Stimulated activated CD4-positive, alpha-beta T cell treated with anti-CD3 and anti-CD28 coated beads, TNF-alpha, amount 100 ng/mL, for 24 hours (primary cell): ENCODE measurements around the gene C10orf95.

ENCODE experiments used
- DNase-seq, 3 experiments: peaks; one replicate each; pipeline ENCODE4 v3.0.0-alpha.2; 2020; ENCODE audit warnings: low read depth in 3 of 3

Gene C10orf95

DNA sequence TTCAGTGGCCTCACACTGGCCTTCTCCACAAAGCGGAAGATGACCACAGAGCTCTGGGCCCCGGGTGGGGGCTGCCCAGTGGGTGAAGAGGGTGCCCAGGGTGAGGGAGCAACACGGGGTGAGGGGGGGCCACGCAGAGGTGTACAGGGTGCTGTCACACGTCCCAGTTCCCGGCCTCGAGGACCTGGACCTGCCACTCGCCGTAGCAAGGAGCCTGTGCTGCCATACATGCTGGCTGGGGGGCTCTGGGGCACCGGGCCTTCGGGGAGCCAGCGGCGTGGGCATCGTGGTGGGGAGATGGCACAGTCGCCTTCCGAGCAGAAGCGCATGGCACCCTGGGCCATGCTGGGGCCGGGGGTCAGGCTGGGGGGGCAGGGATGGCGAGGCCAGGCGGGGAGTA, 34.6 kb downstream of the C10orf95 start:
- no peak for DNase-seq

DNA sequence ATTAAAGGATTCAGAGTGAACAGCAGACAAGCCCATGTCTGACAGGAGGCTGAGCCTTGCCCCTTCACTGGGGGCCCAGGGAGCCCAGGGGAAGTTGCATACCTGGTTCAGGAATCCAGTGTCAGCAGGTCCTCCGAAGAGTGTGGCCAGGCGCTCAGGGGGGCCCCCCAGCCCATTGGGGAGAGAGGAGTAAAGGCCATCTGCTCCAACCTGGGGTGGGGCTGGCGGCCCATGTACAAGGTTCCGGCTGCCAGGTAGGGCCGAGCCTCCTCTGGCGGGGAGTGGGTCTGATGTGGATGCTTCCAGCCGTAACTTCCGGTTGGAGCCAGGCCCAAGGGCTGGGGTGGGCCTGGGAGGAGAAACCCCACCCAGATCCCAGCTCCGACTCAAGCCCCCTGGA, 35.1 kb downstream of the C10orf95 start:
- no peak for DNase-seq

DNA sequence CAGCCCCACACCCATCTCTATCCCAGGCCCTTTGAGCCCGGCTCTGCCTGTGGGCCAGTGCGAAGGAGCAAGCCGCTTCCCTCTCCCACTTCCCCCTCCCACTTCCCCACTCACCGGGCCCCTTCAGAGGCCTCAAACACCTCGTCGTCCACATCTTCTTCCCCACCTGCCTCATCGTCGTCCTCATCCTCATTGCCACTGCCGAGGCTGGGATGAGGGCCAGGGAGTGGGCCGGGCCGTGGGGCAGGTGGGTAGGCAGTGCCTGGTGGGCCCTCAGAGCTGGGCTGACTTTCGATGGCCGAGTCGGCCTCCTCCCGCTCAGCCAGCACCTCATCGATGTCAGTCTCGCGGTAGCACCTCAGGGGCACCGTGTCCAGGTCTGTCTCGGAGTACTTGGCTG, 36.6 kb downstream of the C10orf95 start:
- no peak for DNase-seq

DNA sequence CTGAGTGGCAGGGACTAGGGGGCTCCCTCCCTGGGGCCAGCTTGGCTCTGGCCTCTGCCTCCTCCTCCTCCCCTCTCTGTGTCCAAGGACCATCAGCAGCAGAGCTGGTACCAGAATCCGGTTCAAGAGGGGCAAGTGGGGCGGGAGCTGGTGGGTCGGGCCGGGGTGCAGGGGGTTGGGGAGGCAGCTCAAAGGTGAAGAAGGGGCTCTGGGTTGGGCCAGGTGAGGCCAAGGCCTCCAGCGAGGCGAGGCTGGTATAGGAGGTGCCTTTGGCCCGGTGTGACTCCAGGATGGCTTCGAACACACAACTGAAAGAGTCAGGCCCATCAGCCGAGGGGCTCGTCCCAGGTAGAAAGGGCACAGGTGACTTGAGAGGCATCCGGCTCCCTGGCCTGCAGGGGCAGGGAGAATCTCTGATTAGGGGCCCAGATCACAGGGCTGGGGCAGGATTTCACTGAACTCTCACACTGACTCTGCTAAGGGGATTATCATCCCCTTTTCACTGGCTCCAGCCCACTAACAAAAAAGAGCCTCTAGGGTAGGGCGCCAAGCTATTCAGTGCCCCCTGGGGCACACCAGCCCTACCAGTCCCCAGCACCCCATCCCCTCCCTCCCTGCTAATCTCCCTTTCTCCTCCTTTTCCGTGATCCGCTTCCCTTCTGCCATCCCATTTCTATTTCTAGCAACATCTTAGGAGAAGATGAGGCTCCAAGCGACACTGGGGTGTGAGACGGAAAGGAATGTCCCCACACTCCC, 37.4 kb downstream of the C10orf95 start:
- DNase-seq, result no peak

DNA sequence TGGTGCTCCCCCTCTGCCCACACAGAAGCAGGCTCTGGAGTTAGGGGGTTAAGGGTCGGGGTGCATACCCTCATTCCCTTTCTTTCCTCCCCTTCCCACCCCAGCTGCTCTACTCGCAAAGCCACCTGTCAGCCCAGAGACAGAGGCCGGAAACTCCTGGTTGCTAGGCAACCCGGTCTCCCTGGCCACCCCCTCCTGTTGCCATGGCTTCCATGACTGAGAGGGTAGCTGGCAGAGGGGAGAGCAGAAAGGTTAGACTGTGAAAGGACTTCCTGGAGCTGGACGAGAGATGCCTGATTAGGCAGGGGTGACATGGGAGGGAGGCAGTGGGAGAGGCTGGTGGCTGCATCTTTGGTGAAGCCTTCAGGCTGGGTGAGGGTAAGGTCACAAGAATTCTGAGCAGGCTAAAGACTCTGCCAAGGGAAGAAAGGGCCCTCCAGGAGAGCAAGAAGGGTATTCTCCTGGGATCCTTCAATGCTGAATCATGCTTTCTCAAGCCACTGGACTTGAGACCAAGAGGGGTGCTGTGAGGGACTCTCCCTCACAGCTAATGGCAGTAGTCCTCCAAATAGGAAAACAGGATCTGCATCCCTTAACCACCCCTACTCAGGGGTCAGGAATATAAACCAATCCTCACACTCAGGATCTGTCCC, 38.2 kb downstream of the C10orf95 start:
- no peak for DNase-seq

DNA sequence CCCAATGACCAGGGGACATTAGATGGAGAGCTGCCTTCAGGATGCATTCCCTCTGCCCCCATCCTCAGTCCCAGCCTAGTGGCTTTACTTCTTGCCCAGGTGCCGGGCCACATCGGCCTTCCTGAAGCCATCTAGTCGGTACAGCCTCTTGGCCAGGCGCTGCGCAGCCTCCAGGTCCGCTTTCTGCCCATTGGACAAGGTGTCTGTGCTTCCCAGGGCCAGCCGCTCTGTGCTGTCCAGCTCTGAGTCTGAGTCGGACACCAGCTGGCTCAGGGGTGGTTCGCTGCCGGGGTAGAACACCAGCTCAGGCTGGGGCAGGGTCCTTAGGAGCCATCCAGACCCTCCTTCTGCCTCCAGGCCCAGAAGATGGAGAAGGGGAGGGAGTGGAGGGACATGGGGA, 39.0 kb downstream of the C10orf95 start:
- DNase-seq, result no peak

DNA sequence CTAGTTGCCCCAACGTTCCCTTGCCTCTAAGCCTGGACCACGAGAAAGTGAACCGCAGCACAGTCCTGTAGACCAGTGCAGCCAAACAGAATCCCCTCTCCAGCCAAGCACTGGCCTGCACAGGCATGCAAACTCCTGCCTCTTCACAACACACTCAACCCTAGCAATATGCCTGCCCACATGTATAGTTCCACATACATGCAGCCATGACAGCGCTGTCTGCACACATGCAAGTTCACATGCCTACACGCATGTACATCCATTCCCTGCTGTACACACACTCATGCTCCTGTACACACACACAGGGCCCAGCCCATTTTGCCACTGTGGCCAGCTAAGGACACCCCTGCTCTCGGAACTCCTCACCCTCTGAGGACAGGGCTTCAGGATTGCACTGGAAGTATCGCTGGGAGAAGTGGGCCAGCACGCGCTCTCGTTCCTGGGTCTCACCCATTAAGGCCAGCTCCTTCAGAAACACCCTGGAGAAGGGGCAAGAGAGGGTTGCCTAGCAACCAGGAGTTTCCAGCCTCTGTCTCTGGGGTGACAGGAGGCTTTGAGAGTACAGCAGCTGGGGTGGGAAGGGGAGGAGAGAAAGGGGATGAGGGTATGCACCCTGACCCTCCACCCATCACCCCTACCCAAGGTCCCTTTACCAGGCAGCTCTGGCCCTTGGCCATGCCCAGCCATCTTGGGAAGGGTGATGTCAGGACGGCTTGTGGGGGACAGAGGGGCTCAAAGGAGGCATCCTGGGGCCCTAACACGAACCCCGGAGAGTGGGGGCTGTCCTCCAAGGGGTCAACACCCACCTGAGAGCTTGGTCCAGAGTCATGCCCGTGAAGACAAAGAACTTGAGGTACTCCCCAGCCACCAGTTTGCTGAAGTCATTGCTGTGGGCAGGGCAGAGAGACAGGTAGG, 39.7 kb downstream of the C10orf95 start:
- no peak for DNase-seq

DNA sequence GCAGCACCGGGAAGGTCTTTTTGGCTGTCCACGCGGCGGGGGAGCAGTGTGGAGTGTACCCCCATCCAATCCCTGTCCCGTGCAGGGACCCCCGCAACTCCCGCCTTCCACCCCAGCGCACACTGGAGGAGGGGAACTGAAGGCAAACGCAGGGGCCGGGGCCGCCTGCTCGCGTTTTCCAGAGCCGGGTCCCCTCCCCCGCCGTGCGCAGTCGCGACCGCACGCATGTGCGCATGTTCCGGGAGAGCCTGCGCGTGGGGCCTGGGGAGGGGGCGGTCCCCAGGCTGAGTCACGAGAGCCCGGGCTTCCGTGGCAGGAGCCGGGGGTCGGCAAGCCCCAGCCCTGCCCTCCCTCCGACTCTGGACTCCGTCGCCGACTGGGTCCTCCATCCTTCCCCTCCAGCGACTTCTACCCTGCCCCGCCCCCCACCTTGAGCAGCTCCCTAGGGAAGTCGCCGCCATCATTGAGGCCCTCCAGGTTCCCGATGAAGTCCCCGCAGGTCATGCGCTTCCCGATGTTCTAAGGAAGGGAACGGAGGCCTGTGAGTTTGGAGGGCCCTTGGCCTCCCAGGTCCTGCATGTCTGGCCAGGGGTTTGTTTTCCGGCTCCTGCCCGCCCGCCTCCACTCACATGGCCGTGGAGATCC, 40.8 kb downstream of the C10orf95 start:
- peak in 2 of 3 experiments; percentile 48 to 77 for DNase-seq

DNA sequence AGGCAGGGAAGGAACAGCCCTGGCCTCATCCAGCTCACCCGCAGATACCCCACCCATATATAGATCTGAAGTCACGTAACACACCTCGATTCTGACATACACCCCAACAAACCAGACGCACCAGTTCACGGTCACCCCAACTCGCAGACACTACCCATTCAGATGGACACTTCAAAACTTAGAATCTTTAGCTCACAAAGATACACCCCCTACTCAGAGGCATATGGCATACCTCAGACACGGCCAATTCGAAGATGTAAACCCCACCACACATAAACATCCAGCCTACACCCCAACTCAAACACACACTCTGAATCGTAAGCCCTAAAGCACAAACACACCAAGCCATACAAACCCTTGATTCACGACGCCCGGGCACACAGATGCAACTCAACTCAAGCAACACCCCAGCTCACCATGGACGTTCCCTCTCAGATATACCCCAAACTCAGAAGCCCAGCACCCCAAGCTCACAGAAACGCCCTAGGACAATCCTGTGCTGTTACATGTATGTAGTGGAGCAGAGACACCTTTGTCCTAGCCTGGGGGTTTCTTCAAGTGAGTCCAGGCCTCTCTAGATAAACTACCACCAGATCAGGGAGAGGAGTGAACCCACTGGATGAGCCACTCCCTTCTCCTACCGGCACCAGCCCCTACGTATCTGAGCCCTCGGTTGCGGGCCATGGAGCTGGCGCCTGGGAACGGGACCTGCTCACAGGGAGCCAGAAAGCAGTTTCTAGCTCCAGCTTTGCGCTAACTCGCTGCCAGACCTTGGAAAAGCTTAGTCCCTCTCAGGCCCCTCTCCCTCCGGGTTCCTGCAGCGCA, 41.5 kb downstream of the C10orf95 start:
- no peak for DNase-seq

DNA sequence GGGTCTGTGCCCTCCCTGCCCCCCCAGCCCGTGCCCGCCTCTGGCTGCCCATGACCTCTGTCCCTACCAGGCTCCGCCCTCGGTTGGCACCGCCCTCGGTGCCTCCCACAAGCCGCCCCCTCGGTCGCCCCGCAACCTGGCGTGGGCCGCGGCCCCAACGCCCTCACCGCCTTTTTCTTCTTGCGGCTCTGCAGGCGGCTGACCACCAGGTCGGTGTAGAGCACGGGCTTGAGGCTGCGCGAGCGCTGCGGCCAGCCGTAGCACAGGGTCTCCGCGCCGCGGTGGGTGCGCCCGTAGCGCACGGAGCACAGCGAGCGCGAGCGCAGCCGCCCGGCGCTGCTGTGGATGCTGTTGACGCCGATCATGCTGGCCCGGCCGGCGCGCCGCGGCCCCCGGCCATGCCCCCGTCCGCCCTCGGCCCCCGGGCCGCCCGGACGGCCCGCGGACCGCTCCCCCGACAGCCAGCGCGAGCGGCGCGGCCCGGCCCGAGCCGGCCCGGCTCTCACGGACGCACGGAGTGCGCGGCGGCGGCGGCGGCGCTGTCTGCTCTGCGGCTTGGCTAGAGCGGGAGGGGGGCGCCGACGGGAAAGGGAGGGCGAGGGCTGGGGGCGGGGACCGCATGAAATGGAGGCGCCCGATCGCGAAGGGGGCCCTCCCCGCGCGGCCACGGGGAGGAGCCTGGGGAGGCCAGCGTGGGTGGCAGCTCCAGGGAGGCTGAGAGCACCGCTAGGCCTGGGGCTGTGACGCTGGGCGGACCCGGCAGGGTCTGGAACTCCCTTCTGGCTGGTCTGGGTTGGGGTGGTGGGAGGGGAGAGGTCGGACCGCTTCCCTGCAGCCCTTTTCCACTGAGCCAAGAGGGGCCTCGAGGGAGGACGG, 42.4 kb downstream of the C10orf95 start:
- peak; percentile 51 to 84 (median 61) for DNase-seq

DNA sequence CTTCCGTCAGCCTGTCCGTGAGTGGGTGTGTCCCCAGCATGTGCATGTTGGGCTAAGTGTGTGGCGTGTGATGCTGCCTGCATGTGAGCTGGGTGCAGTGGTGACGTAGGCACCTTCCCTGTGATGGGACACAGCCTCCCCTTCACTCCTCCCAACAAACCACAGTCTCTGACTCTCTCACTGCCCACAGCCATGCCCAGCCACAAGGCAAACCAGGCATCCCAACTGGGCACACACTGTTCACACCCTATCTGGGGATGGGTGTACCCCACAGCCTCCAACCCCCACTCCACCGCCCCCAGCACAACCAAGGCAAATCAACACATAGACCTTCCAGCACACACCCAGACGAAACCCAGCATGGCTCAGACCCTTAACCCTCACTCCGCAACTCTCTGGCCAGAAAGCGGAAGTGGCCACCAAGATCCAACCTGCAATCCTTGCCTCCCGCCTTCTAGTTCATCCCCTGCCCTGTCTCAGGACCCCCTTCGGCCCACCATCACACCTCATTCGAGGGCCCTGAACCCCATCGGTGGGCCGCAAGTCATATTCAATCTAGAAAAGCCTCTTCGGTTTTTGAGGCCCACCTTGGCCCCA, 43.1 kb downstream of the C10orf95 start:
- DNase-seq, result no peak

DNA sequence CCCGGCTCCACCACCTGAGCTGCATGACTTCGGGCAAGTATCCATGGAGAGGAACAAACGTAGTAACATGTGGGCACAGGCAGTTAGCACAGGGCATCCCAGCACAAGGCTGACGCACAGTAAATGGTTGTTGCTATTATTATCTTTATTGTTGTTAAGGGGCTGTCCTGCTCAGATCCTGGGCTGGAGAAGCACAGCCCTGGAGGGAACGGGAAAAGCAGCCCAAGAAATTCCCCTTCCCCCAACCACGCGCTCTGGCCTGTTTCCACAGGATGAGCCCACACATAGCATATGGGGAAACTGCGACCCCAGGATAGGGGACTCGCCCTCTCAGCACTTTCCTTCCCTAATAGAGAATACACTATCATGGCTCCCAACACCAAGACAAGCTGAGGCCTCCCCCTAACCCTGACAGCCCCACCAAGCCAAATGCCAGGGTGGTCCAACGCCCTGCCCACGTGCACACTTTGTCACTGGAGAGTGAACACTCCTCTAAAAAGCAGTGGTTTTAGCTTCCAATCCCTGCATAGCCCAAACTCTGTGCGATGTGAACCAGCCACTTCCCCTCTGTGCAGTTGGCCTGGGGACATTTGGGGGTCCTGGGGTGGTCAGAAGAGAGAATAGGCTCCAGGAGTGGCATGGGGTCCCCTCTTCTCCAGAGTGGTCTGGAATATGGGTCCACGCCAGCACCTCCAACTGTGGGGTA, 43.8 kb downstream of the C10orf95 start:
- no peak for DNase-seq

DNA sequence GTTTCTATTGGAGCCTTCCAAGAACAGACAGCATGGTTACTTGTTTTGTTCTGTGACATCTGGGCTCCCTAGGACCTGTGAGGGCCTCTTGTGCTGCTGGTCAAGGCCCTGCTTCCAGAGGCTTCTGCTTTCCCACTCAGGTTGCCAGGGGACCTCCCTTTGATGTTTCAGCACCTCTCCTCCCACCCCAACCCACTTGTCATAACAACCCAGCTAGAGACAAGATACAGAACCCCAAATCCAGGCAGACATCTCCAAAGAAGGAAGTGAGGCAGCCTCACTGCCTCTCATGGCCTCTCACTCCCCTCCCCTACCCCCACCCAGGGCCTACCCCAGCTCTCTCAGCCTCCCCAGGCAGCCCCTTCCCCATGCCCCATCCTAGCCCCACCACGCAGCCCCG, 44.5 kb downstream of the C10orf95 start:
- DNase-seq, result no peak

DNA sequence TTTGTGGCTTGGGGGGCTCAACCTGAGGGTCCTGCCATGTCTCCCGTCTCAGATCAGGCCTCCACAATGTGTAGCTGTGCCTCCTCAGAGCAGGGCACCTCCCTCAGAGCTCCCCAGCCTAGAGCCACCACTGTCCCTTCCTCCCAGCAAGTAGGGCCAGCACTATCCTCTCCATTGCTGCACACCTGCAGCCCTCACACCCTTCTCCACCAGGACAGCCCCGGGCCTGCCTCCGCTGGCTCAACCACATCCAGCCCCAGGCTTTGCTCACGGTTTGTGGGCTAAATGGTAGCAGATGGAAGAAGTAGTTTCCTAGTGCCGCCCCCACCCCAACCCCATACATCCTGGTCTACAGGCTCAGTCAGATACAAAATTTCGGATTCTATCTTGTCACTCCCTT, 45.7 kb downstream of the C10orf95 start:
- no peak for DNase-seq

DNA sequence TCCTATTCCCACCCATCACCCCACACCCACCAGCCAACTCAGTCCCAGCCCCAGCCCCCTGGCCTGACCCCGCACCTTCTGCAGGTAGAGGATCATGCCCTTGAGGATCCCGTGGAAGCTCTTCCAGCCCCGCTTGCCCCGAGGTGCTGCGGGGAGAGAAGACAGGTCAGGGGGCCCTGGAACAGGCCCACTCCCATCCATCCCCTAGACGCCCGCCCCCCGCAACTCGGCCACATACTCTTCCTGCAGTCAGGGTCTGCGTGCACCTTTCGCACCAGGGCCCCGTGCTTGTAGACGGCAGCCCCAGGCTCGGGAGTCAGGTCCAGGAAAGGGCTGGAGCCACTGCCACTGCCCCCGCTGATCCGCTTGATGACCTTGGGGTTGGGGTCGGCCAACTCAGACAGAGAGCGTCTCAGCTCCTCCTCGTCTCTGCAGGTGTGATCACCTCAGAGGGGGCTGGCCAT, 46.2 kb downstream of the C10orf95 start:
- no peak for DNase-seq

DNA sequence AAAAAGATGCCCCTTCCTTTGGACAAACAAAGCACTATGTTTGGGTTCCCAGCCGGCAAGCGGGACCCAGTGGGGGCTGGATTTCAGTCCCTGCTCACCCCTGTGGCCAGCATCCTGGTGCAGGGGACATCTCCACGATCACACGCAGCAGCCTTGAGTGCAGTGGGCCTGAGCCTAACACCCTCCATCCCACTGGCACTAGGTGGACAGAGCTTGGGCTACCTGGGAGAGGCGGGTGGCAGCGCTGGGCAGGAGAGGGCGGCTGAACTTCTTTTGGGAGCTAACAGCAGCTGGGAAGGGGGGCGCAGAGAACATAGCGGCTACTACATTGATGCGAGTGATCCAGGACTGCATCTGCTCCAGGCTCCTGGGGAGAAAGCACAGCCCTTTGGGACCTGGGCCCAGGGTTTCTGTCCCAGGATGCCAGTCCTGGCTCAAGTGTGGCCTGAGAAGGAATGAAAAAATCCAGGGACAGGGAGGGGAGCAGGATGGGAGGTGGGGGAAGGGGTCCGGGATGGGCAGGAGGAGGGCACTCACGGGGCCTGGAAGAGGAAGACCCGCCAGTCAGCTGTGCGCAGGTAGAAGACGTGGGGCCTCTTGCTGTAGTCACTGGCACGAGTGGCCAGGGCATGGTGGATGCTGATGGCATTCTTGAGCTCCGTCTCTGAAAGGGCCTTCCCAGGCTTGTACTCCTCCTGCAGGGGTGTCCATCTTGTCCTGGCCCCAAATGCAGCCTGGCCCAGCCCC, 46.8 kb downstream of the C10orf95 start:
- DNase-seq, result no peak

DNA sequence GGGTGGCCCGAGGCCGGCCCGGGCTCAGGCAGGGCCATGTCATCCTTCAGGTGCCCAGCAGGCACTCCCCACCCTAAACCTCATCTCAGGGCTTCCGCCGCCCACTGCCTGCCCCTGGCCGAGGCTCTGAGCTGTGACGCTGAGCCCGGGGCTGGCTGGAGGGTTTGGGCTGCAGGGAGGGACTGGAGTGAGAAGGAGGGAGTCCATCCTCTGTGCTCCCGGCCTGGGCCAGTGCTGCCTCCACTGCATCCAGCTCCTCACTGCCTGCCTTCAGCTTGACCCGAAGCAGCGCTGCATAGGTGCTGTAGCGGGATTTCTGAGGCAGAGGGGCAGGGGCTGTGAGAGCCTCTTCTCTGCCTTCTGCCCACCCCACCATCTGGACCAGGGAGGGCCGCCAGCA, 48.2 kb downstream of the C10orf95 start:
- DNase-seq, result no peak

DNA sequence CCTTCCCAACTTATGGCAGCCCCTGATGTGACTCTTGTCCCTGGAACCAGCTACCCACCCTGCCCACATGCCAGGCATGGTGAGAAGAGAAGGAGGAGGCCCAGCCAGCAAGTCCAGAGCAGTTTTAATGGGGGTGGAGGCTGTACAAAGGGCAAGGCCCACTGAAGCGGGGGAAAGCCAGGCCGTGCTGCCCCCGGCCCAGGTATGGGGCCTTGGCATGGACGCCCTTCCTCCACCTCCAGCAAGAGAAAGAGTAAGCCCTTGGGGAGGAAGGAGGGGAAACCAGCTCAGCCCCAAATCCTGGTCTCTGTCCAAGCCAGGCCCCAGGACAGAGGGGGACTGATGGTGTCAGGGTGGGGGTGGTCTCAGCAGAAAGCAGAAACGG, 48.8 kb downstream of the C10orf95 start:
- no peak for DNase-seq
